MG63 (cell line): ENCODE data around the gene ACOX1. TPM values are rescaled to one million over a fixed set of nuclear protein-coding genes. Genes with fewer than 3 reads are reported as not detected.

ENCODE experiments used
- DNase-seq: peaks from one replicate; pipeline ENCODE4 v3.0.0-alpha.2; 2020
- H3K27me3 ChIP-seq: fragments of 250-450 bp; sonication (Bioruptor Pico); 2 replicates; pipeline ENCODE4 v1.5.1; 2020; ENCODE audit warnings: mild to moderate bottlenecking, moderate library complexity
- H3K36me3 ChIP-seq: fragments of 250-450 bp; sonication (Bioruptor Pico); 2 replicates; pipeline ENCODE4 v1.5.1; 2020; ENCODE audit warnings: mild to moderate bottlenecking, moderate library complexity
- H3K4me3 ChIP-seq: fragments of 250-450 bp; sonication (Bioruptor Pico); 2 replicates; pipeline ENCODE4 v1.5.1; 2020; ENCODE audit warnings: mild to moderate bottlenecking, moderate library complexity
- H3K9me3 ChIP-seq: fragments of 250-450 bp; sonication (Bioruptor Pico); 2 replicates; pipeline ENCODE4 v1.5.1; 2020; ENCODE audit warnings: mild to moderate bottlenecking, moderate library complexity
- total RNA-seq: library from RNA; depleted of rRNA; stranded (reverse); fragments of >200 nt; shearing (Covaris generic); gene quantifications from 2 replicates; pipeline ENCODE4 v1.2.3, GENCODE V29; 2014; ENCODE audit warnings: low replicate concordance

Gene ACOX1
- total RNA-seq, 1 experiment from 2014 or later, result 26.9 TPM

- Histone ChIP-seq H3K9me3 (no peaks in the 10 kb centered on the region), H3K4me3 (no peak overlapping the region), H3K27me3 (no peaks in the 10 kb centered on the region), H3K36me3 (peaks cover under 1% of the 10 kb centered on the region; the same call in 1 of the 2 replicates)
- DNase-seq, result no peak
Measured at GRCh38 chr17:75909051-75909811, 69.7 kb downstream of the ACOX1 start.

- Histone ChIP-seq H3K4me3 (no peak overlapping the region), H3K36me3 (peaks cover 3% of the 10 kb centered on the region), H3K27me3 (no peaks in the 10 kb centered on the region), H3K9me3 (no peaks in the 10 kb centered on the region)
- DNase-seq, result no peak
Measured at GRCh38 chr17:75908201-75908600, 70.8 kb downstream of the ACOX1 start.

GRCh38 chr17:75906143-75906884 is 72.7 kb downstream of the ACOX1 start:
- DNase-seq, result no peak
- H3K9me3 ChIP-seq, result no peaks in the 10 kb centered on the region
- H3K27me3 ChIP-seq, result no peaks in the 10 kb centered on the region
- H3K36me3 ChIP-seq, result peaks cover 21% of the 10 kb centered on the region
- H3K4me3 ChIP-seq, result no peak overlapping the region

- peaks cover 35% of the 10 kb centered on the region for H3K36me3 ChIP-seq
- peak; percentile 97 for DNase-seq
- no peaks in the 10 kb centered on the region for H3K27me3 ChIP-seq
- peak within 1 kb of the TSS; percentile 91 for H3K4me3 ChIP-seq
- H3K9me3 ChIP-seq, result no peaks in the 10 kb centered on the region
Measured at GRCh38 chr17:75904749-75905521, 74.0 kb downstream of the ACOX1 start, which contains the start of gene MRPL38. TSS of gene MRPL38 (minus strand) at chr17:75904884. CDS start at chr17:75904875, 9 bp downstream.

- Histone ChIP-seq H3K27me3 (no peaks in the 10 kb centered on the region), H3K9me3 (no peaks in the 10 kb centered on the region), H3K36me3 (peaks cover 58% of the 10 kb centered on the region), H3K4me3 (no peak overlapping the region)
- no peak for DNase-seq
Measured at GRCh38 chr17:75902406-75902805, 76.6 kb downstream of the ACOX1 start.

GRCh38 chr17:75901727-75902126 is 77.2 kb downstream of the ACOX1 start:
- peaks cover 60% of the 10 kb centered on the region for H3K36me3 ChIP-seq
- H3K4me3 ChIP-seq, result no peak overlapping the region
- H3K9me3 ChIP-seq, result no peaks in the 10 kb centered on the region
- no peak for DNase-seq
- no peaks in the 10 kb centered on the region for H3K27me3 ChIP-seq

GRCh38 chr17:75900691-75901533 is 78.1 kb downstream of the ACOX1 start:
- Histone ChIP-seq H3K9me3 (no peaks in the 10 kb centered on the region), H3K4me3 (no peak overlapping the region), H3K27me3 (no peaks in the 10 kb centered on the region), H3K36me3 (peaks cover 62% of the 10 kb centered on the region)
- no peak for DNase-seq

- Histone ChIP-seq H3K9me3 (no peaks in the 10 kb centered on the region), H3K36me3 (peaks cover 69% of the 10 kb centered on the region), H3K4me3 (no peak overlapping the region), H3K27me3 (no peaks in the 10 kb centered on the region)
- no peak for DNase-seq
Measured at GRCh38 chr17:75899767-75900468, 79.0 kb downstream of the ACOX1 start.

- H3K4me3 ChIP-seq, result no peak overlapping the region
- peaks cover 73% of the 10 kb centered on the region for H3K36me3 ChIP-seq
- H3K27me3 ChIP-seq, result no peaks in the 10 kb centered on the region
- no peak for DNase-seq
- no peaks in the 10 kb centered on the region for H3K9me3 ChIP-seq
Measured at GRCh38 chr17:75899353-75899752, 79.6 kb downstream of the ACOX1 start.

GRCh38 chr17:75898791-75899190 is 80.2 kb downstream of the ACOX1 start:
- Histone ChIP-seq H3K36me3 (peaks cover 70% of the 10 kb centered on the region), H3K4me3 (no peak overlapping the region), H3K9me3 (no peaks in the 10 kb centered on the region), H3K27me3 (no peaks in the 10 kb centered on the region)
- DNase-seq, result no peak

GRCh38 chr17:75898065-75898464 is 80.9 kb downstream of the ACOX1 start:
- H3K9me3 ChIP-seq, result no peaks in the 10 kb centered on the region
- no peak for DNase-seq
- H3K27me3 ChIP-seq, result no peaks in the 10 kb centered on the region
- peaks cover 75% of the 10 kb centered on the region for H3K36me3 ChIP-seq
- H3K4me3 ChIP-seq, result no peak overlapping the region

- Histone ChIP-seq H3K4me3 (peak overlapping the region; percentile 92), H3K27me3 (no peaks in the 10 kb centered on the region), H3K36me3 (peaks cover 74% of the 10 kb centered on the region), H3K9me3 (no peaks in the 10 kb centered on the region)
- no peak for DNase-seq
Measured at GRCh38 chr17:75897160-75898019, 81.6 kb downstream of the ACOX1 start.

GRCh38 chr17:75896415-75897159 is 82.4 kb downstream of the ACOX1 start, which contains the start of gene TRIM65:
TSS of gene TRIM65 (minus strand) at chr17:75896951. CDS start at chr17:75896937, 14 bp downstream.
- peak; percentile 85 for DNase-seq
- no peaks in the 10 kb centered on the region for H3K9me3 ChIP-seq
- H3K36me3 ChIP-seq, result peaks cover 69% of the 10 kb centered on the region
- H3K4me3 ChIP-seq, result peak within 1 kb of the TSS; percentile 92
- H3K27me3 ChIP-seq, result no peaks in the 10 kb centered on the region
